HepG2 (cell line): ENCODE results near the gene OVOL2. TPM values are rescaled to one million over a fixed set of nuclear protein-coding genes. Genes with fewer than 3 reads are reported as not detected.

Experiments
- ATAC-seq: fragments of 200-7000 bp; cut with Tn5 transposase; 3 replicates; pipeline ENCODE4 v1.9.1; 2020; ENCODE audit warnings: mild to moderate bottlenecking, moderate library complexity
- BruUV-seq: library from RNA; stranded (reverse); fragments of 400-500 nt; replicated peaks from 2 replicates; lab custom pipeline; 2021; lab: Mats Ljungman, UMichigan
- CTCF ChIA-PET: fragments of 300-600 bp; formaldehyde crosslinking; extraction: SDS; loops from one replicate; lab custom pipeline; 2021; ENCODE audit warnings: low total read pairs, inconsistent platforms, low intra/inter-chr PET ratio; lab: Yijun Ruan, JAX
- POLR2A ChIA-PET: fragments of 350-600 bp; sonication (Branson Sonifier 250); formaldehyde crosslinking; loops from one replicate; lab custom pipeline; 2020; ENCODE audit warnings: antibody characterized with exemption, inconsistent platforms; lab: Yijun Ruan, JAX
- DNase-seq: peaks from one replicate; pipeline ENCODE4 v3.0.0-alpha.2; 2015; ENCODE audit warnings: low spot score
- FAIRE-seq: peaks from 3 replicates; lab custom pipeline; 2011; peaks lifted over from hg19 to GRCh38; lab: Jason Lieb, UNC
- H2AFZ ChIP-seq: one replicate; pipeline ENCODE4 v1.6.1; 2011; ENCODE audit warnings: low read length, inconsistent platforms
- H3K27ac ChIP-seq: fragments of 300-600 bp; 3 replicates; pipeline ENCODE4 v1.8.0; 2011; ENCODE audit warnings: mixed run types, mild to moderate bottlenecking, mixed read lengths, low read length, inconsistent platforms; ENCODE audit not compliant: insufficient read depth; ENCODE audit errors: extremely low read length
- H3K27me3 ChIP-seq, 2 experiments: fragments of 200-600 bp in 1 of 2; 2 replicates in 1 of 2; 3 replicates in 1 of 2; pipeline versions ENCODE4 v1.6.0 to v1.8.0; 2011; ENCODE audit warnings: low read length in 2 of 2, mild to moderate bottlenecking in 2 of 2, moderate library complexity in 2 of 2, inconsistent platforms in 1 of 2; ENCODE audit not compliant: insufficient read depth in 2 of 2, control insufficient read depth in 1 of 2
- H3K36me3 ChIP-seq, 2 experiments: fragments of 200-600 bp in 1 of 2; replicated peaks in 1 of 2; 2 replicates in 1 of 2; 3 replicates in 1 of 2; pipeline versions ENCODE4 v1.5.1 to v1.8.0; 2011; ENCODE audit warnings: low read length in 2 of 2, inconsistent platforms in 1 of 2; ENCODE audit not compliant: insufficient read depth in 2 of 2, control insufficient read depth in 1 of 2
- H3K4me1 ChIP-seq: 2 replicates; pipeline ENCODE4 v1.5.1; 2012; ENCODE audit warnings: low read length, inconsistent platforms; ENCODE audit not compliant: insufficient read depth
- H3K4me2 ChIP-seq: 2 replicates; pipeline ENCODE4 v1.6.0; 2011; ENCODE audit warnings: low read depth, low read length, inconsistent platforms
- H3K4me3 ChIP-seq, 3 experiments: fragments of 200-600 bp in 1 of 3; sonication (generic), shearing (Covaris generic) in 1 of 3; replicated peaks in 1 of 3; 2 replicates each; pipeline ENCODE4 v1.5.1; 2011 to 2016; ENCODE audit warnings: low read length in 3 of 3, inconsistent platforms in 2 of 3, low read depth in 2 of 3, mild to moderate bottlenecking in 2 of 3, control low read depth in 1 of 3, mixed read lengths in 1 of 3; ENCODE audit not compliant: insufficient read depth in 1 of 3
- H3K79me2 ChIP-seq: one replicate; pipeline ENCODE4 v1.6.1; 2011; ENCODE audit warnings: low read length, inconsistent platforms; ENCODE audit not compliant: insufficient read depth
- H3K9ac ChIP-seq: 2 replicates; pipeline ENCODE4 v1.6.0; 2011; ENCODE audit warnings: mild to moderate bottlenecking, low read depth, low read length, inconsistent platforms; ENCODE audit not compliant: insufficient read depth
- H3K9me3 ChIP-seq: 2 replicates; pipeline ENCODE4 v1.5.1; 2012; ENCODE audit warnings: mild to moderate bottlenecking, low read length
- H4K20me1 ChIP-seq: 2 replicates; pipeline ENCODE4 v1.6.0; 2011; ENCODE audit warnings: inconsistent platforms, mild to moderate bottlenecking, low read length, moderate library complexity; ENCODE audit not compliant: insufficient read depth
- FOXA3 ChIP-seq: IDR thresholded peaks from 2 replicates; pipeline ENCODE4 v1.6.1; 2016; ENCODE audit warnings: missing genetic modification reagents, missing compliant biosample characterization
- FOXP1 ChIP-seq, 2 experiments: fragments of 450-650 bp in 1 of 2; IDR thresholded peaks; 2 replicates each; pipeline ENCODE4 v1.6.1; 2017 to 2018; ENCODE audit warnings: antibody characterized with exemption in 1 of 2
- NR2F1 ChIP-seq, 2 experiments: fragments of 450-650 bp in 1 of 2; formaldehyde crosslinking in 1 of 2; IDR thresholded peaks; 2 replicates each; pipeline versions ENCODE4 v1.5.0 to v1.6.1; 2016 to 2020; ENCODE audit warnings: mild to moderate bottlenecking in 1 of 2, missing compliant biosample characterization in 1 of 2, missing genetic modification reagents in 1 of 2, moderate library complexity in 1 of 2
- NR2F6 ChIP-seq, 2 experiments: IDR thresholded peaks; 2 replicates each; pipeline ENCODE4 v1.6.1; 2016; ENCODE audit warnings: antibody characterized with exemption in 1 of 2, mild to moderate bottlenecking in 1 of 2
- WGBS: methylation state at CpG from one replicate; pipeline ENCODE4 v1.1.6; 2017; ENCODE audit warnings: low lambda C conversion rate; 5-methylcytosine and 5-hydroxymethylcytosine counted together
- in situ Hi-C: cut with HindIII; loops from 2 replicates; pipeline ENCODE4 v1.10.0; 2017; ENCODE audit warnings: low pct_unique_long_range_greater_than_20kb; ENCODE audit not compliant: extremely low pct_ligation_motif_present
- intact Hi-C: fragments of 100-400 bp; cut with micrococcal nuclease; formaldehyde crosslinking; loops from one replicate; pipeline ENCODE4 v1.10.0; 2022; ENCODE audit not compliant: unreplicated experiment
- polyA plus RNA-seq, 8 experiments: library from polyadenylated mRNA; depleted of rRNA in 3 of 8; stranded (reverse) in 7 of 8; unstranded in 1 of 8; fragments of >200 nt; fragmentation: Illumina TruSeq in 4 of 8; extraction: Trizol in 4 of 8; gene quantifications; 2 replicates each; pipeline versions ENCODE4 v1.2.1 to v1.2.3, GENCODE V29; 2011 to 2016; ENCODE audit warnings: low read depth in 4 of 8, missing spikeins in 1 of 8, mixed read lengths in 1 of 8; ENCODE audit not compliant: insufficient read depth in 1 of 8
- total RNA-seq, 5 experiments: library from RNA; depleted of rRNA; stranded (reverse); fragments of >200 nt; fragmentation: Illumina TruSeq; extraction: Trizol; gene quantifications; 2 replicates each; pipeline ENCODE4 v1.2.3, GENCODE V29; 2016; ENCODE audit warnings: low read depth in 1 of 5
- TF ChIP-seq, protein P1 (sequence below): sonication (generic); formaldehyde crosslinking; IDR thresholded peaks from 2 replicates; pipeline ENCODE4 v1.5.0; 2020; ENCODE audit warnings: mild to moderate bottlenecking, missing genetic modification reagents

The OVOL2 gene
- total and polyA plus RNA-seq, 2 of the 13 experiments (the other 11 are each of a cell fraction or from before 2014, with no cell fraction given) = 0.20 to 0.31 TPM

GRCh38 chr20:17992847-17993513 is 64.7 kb downstream of the OVOL2 start:
- Histone ChIP-seq H3K36me3 (peaks cover 11 to 28% of the 10 kb centered on the region in 2 experiments), H3K4me3 (no peak overlapping the region), H3K9ac (no peak overlapping the region), H3K79me2 (peaks cover 5% of the 10 kb centered on the region), H3K27ac (no peak overlapping the region), H3K9me3 (no peaks in the 10 kb centered on the region), H3K27me3 (peaks cover 2 to 7% of the 10 kb centered on the region in 2 experiments; a peak in 1 of 5 replicates), H3K4me2 (no peak overlapping the region), H2AFZ (no peak overlapping the region), H3K4me1 (peaks cover 23% of the 10 kb centered on the region), H4K20me1 (no peaks in the 10 kb centered on the region)
- 83% methylated on average over 5 of the region's 5 CpGs for WGBS
- intact Hi-C loops (no loop called here), in situ Hi-C loops (no loop called here)
- no peak for ATAC-seq
- ChIA-PET CTCF (no interaction called here), POLR2A (no interaction called here)
- no TSS peak for BruUV-seq
- DNase-seq = no peak
- no peak for FAIRE-seq
- no peak for TF ChIP-seq FOXP1 (IDR thresholded peaks at IDR 0.05)
- 0 out of 2 replicates have a peak, but pooled peaks have one; percentile 13 for TF ChIP-seq FOXP1 (CRISPR knock-in tag; IDR thresholded peaks at IDR 0.05)
- TF ChIP-seq NR2F6 (IDR thresholded peaks at IDR 0.05) = no peak; the same call in 1 of the 2 replicates
- peak; percentile 32; the same call in 1 of the 2 replicates for TF ChIP-seq NR2F6 (CRISPR knock-in tag; IDR thresholded peaks at IDR 0.05)
- TF ChIP-seq FOXA3 (CRISPR knock-in tag) = 0 out of 2 replicates have a peak, but pooled peaks have one; percentile 22
- TF ChIP-seq, protein P1, sequence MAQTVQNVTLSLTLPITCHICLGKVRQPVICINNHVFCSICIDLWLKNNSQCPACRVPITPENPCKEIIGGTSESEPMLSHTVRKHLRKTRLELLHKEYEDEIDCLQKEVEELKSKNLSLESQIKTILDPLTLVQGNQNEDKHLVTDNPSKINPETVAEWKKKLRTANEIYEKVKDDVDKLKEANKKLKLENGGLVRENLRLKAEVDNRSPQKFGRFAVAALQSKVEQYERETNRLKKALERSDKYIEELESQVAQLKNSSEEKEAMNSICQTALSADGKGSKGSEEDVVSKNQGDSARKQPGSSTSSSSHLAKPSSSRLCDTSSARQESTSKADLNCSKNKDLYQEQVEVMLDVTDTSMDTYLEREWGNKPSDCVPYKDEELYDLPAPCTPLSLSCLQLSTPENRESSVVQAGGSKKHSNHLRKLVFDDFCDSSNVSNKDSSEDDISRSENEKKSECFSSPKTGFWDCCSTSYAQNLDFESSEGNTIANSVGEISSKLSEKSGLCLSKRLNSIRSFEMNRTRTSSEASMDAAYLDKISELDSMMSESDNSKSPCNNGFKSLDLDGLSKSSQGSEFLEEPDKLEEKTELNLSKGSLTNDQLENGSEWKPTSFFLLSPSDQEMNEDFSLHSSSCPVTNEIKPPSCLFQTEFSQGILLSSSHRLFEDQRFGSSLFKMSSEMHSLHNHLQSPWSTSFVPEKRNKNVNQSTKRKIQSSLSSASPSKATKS (CRISPR knock-in tag) = no peak
- peak in 1 of 2 experiments; percentile 59; a peak in 2 of 4 replicates for TF ChIP-seq NR2F1 (CRISPR knock-in tag; IDR thresholded peaks at IDR 0.05)
